Thyroid gland (tissue), 4 donors: Measurements from ENCODE around the gene CRTAC1. TPM values are rescaled to one million over a fixed set of nuclear protein-coding genes. Genes with fewer than 3 reads are reported as not detected.

ENCODE experiments used
- DNase-seq, 2 donors: peaks; one replicate each; pipeline ENCODE4 v3.0.0-alpha.2; 2019
- H3K27ac ChIP-seq, 3 donors: fragments of 200-600 bp; sonication (generic); 1 replicate in 2 of 3; 2 replicates in 1 of 3; pipeline ENCODE4 v1.5.1; 2016 to 2019; ENCODE audit warnings: mild to moderate bottlenecking in 1 of 3, moderate library complexity in 1 of 3
- H3K27me3 ChIP-seq: fragments of 200-600 bp; sonication (generic); one replicate; pipeline ENCODE4 v1.5.1; 2019
- H3K36me3 ChIP-seq, 2 donors: fragments of 200-600 bp; sonication (generic); one replicate each; pipeline ENCODE4 v1.5.1; 2016 to 2019
- H3K4me1 ChIP-seq, 2 donors: fragments of 200-600 bp; sonication (generic); one replicate each; pipeline ENCODE4 v1.5.1; 2017 to 2019
- H3K4me3 ChIP-seq, 3 donors: fragments of 200-600 bp; sonication (generic); replicated peaks in 1 of 3; 1 replicate in 2 of 3; 2 replicates in 1 of 3; pipeline ENCODE4 v1.5.1; 2016; ENCODE audit warnings: mild to moderate bottlenecking in 1 of 3
- H3K9me3 ChIP-seq: fragments of 200-600 bp; sonication (generic); one replicate; pipeline ENCODE4 v1.5.1; 2017
- POLR2A ChIP-seq, 2 donors: fragments of 450-650 bp; IDR thresholded peaks; one replicate each; pipeline ENCODE4 v1.6.1; 2017; ENCODE audit warnings: antibody characterized with exemption in 2 of 2, mild to moderate bottlenecking in 2 of 2, moderate library complexity in 1 of 2
- WGBS, 2 donors: methylation state at CpG; one replicate each; pipeline ENCODE4 v1.1.5; 2017; 5-methylcytosine and 5-hydroxymethylcytosine counted together
- intact Hi-C: fragments of 100-400 bp; cut with DNase I; formaldehyde crosslinking; loops from one replicate; pipeline ENCODE4 v1.15.1; 2023
- total RNA-seq, 4 donors: library from RNA; depleted of rRNA; stranded (reverse); fragments of >200 nt; gene quantifications; one replicate each; pipeline ENCODE4 v1.2.3, GENCODE V29; 2016
- TF ChIP-seq, protein P1 (sequence below), 6 experiments: fragments of 200-600 bp in 3 of 6; fragments of 450-650 bp in 3 of 6; sonication (generic) in 3 of 6; IDR thresholded peaks; one replicate each; pipeline ENCODE4 v1.5.1; 2016 to 2019; ENCODE audit warnings: antibody characterized with exemption in 6 of 6, mild to moderate bottlenecking in 2 of 6, inconsistent platforms in 1 of 6, moderate library complexity in 1 of 6

Gene CRTAC1
- total RNA-seq, 4 donors from 2014 or later = 2.6 to 7.3 (median 3.7) TPM

- intact Hi-C loops = no loop called here
- Histone ChIP-seq H3K27me3 (no peaks in the 10 kb centered on the region), H3K9me3 (no peaks in the 10 kb centered on the region), H3K4me3 (no peak overlapping the region), H3K4me1 (no peaks in the 10 kb centered on the region), H3K36me3 (no peaks in the 10 kb centered on the region), H3K27ac (no peak overlapping the region)
- peak in 1 of 2 donors; percentile 6 for DNase-seq
- WGBS, 2 donors = 39 to 44% methylated on average over 4 of the region's 4 CpGs
- TF ChIP-seq, protein P1, sequence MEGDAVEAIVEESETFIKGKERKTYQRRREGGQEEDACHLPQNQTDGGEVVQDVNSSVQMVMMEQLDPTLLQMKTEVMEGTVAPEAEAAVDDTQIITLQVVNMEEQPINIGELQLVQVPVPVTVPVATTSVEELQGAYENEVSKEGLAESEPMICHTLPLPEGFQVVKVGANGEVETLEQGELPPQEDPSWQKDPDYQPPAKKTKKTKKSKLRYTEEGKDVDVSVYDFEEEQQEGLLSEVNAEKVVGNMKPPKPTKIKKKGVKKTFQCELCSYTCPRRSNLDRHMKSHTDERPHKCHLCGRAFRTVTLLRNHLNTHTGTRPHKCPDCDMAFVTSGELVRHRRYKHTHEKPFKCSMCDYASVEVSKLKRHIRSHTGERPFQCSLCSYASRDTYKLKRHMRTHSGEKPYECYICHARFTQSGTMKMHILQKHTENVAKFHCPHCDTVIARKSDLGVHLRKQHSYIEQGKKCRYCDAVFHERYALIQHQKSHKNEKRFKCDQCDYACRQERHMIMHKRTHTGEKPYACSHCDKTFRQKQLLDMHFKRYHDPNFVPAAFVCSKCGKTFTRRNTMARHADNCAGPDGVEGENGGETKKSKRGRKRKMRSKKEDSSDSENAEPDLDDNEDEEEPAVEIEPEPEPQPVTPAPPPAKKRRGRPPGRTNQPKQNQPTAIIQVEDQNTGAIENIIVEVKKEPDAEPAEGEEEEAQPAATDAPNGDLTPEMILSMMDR (IDR thresholded peaks at IDR 0.05) = no peak
- no peak for TF ChIP-seq POLR2A (IDR thresholded peaks at IDR 0.05)
These were observed 25.6 kb upstream of the CRTAC1 start for GRCh38 chr10:98055841-98056516.

DNA sequence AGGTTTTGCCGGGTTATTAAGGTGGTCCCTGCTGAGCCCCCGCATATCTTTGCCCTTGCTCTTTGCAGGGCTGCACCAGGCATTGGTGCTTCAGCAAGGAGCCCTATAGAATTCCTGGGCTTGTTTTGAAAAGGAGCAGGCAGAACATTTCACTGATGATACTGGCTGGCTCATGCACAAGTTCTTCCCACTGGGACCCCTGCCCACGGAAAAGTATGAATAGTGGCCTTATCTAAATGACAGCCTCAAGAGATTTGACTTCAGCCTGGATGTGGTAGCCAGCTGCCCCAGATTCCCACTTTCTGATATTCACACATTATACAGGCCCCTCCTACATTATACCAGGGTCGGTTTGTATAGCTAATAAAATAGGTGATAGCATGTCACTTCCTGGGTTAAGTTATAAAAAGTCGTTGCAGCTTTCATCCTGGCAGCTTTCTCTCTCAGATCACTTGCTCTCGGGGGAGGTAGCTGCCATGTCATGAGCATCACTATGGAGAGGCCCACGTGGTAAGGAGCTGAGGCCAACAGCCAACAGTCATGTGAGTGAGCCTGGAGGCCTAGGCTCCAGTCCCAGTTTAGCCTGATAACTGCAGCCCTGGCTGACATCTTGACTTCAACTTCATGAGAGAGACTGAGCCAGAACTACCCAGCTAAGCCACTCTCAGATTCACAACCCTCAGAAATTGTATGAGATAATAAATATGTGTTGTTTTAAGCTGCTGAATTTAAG, 16.8 kb upstream of the CRTAC1 start:
- WGBS, 2 donors = 61 to 70% methylated on average over 6 to 7 of the region's 7 CpGs
- Histone ChIP-seq H3K36me3 (no peaks in the 10 kb centered on the region), H3K9me3 (no peaks in the 10 kb centered on the region), H3K27me3 (no peaks in the 10 kb centered on the region), H3K4me3 (no peak overlapping the region), H3K4me1 (no peaks in the 10 kb centered on the region), H3K27ac (no peak overlapping the region)
- TF ChIP-seq, protein P1 (IDR thresholded peaks at IDR 0.05) = no peak
- TF ChIP-seq POLR2A (IDR thresholded peaks at IDR 0.05) = no peak
- DNase-seq = peak; percentile 10 to 12
- intact Hi-C loops = loop anchor here (10.0 kb wide), 1 partner anchor 252 kb away; no protein-coding TSS in a partner anchor

DNA sequence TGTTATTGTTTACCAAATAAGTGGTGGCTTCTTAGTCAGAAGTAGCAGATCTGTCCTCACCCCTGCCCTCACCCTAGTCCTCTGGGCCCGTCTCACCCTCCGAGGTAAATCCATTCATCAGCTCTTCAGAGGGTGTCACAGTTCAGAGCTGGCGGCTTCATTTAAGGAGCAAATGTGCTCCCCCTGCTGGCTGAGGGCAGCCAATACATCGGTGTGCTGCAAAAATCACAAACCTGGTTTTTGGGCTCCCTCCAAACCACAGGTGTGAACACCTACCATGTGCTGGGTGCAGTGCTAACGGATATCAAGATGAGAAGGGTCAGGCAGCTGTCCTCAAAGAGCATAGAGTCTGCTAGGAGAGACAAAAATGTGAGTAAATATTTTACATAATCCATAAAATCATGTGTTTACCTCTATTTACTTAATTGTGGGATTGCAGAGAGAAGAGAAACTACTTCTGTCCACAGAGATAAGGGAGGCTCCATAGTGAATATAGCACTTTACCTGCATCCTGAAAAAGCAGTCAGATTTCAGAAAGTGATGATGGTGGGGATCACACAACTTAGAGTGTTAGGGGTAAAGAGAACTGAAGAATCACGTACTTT, 15.5 kb upstream of the CRTAC1 start:
- H3K27ac ChIP-seq = no peak overlapping the region
- peak; percentile 58 to 69 for DNase-seq
- H3K4me1 ChIP-seq = no peaks in the 10 kb centered on the region
- no peaks in the 10 kb centered on the region for H3K36me3 ChIP-seq
- WGBS, 2 donors = 18 to 21% methylated on average over 6 of the region's 6 CpGs
- TF ChIP-seq, protein P1 (IDR thresholded peaks at IDR 0.05) = peak; percentile 68 to 83 (median 76)
- no peak for TF ChIP-seq POLR2A (IDR thresholded peaks at IDR 0.05)
- H3K9me3 ChIP-seq = no peaks in the 10 kb centered on the region
- intact Hi-C loops = loop anchor here (10.0 kb wide), 1 partner anchor 251 kb away; no protein-coding TSS in a partner anchor
- H3K4me3 ChIP-seq = no peak overlapping the region
- H3K27me3 ChIP-seq = no peaks in the 10 kb centered on the region

DNA sequence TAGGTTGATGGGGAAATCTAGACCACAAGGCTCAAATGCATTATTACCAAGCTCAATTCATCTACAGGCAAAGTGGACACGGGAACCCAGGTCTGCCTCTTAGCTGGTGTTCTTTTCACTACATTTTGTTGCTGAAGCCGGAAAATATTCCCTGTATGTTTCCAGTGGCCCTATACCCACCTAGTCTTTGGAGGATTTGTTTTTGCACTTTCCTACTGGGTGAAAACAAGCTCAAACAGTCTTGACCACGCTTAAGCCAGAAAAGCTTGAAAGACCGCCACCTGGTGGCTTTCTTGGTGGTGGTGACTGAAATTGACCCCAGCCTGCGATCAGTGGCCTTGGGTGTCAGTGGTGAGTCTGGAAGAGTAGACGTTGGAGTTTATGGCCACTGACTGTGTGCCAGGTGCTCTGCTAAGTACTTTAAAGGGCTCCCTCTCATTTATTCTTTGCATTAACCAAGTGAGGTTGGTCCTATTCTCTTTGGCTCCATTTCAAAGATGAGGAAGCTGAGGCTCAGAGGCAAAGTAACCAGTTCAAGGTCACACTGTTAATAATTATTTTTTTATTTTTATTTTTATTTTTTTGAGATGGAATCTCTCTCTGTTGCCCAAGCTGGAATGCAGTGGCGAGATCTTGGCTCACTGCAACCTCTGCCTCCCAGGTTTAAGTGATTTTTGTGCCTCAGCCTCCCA, 11.1 kb upstream of the CRTAC1 start:
- H3K27ac ChIP-seq = no peak overlapping the region
- no peak for TF ChIP-seq POLR2A (IDR thresholded peaks at IDR 0.05)
- TF ChIP-seq, protein P1 (IDR thresholded peaks at IDR 0.05) = peak; percentile 26 to 86 (median 56)
- no peaks in the 10 kb centered on the region for H3K36me3 ChIP-seq
- H3K4me3 ChIP-seq = no peak overlapping the region
- no peaks in the 10 kb centered on the region for H3K4me1 ChIP-seq
- WGBS, 2 donors = 21 to 23% methylated on average over 7 of the region's 7 CpGs
- intact Hi-C loops = loop anchor here (2.0 to 10.0 kb wide), 2 partner anchors 127 to 247 kb away; no protein-coding TSS in a partner anchor
- peak; percentile 77 to 80 for DNase-seq
- no peaks in the 10 kb centered on the region for H3K27me3 ChIP-seq
- no peaks in the 10 kb centered on the region for H3K9me3 ChIP-seq
